ENCODE data around the gene FSTL3.

The FSTL3 gene

DNA sequence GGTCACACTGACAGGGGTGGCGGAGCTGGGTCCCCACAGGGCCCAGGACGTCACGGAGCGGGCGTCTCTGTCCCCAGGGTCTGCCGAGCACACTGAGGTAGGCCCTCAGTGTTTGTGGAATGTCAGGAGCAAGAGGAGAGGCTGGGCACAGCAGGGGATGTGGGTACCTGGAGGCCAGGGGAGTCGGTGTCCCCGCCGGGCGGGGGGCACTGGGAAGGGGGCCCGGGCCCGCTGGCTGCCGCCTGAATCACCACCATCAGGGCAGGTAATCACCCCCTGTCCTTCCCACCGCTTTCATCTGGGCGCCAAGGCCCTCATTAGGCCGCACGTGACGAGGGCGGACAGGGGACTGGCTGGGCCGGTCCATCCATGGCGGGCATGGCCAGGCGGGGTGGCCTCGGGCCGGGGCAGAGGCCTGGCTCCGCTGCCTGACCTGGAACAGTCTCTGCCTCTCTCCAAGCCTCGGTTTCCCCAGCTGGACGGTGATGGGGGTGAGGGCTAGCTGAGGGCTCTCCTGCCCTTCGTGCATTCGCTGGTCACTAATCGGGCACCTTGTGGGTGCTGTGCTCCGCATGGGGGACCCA is 35.5 kb upstream of the FSTL3 start:
- Mint-ChIP-seq H3K4me1 (ENCODE audit: low read depth) (peaks cover 3% of the 10 kb centered on the region), H3K9me3 (no peaks in the 10 kb centered on the region), H3K27ac (no peak overlapping the region), H3K27me3 (ENCODE audit: low read depth) (peaks cover 4% of the 10 kb centered on the region), H3K4me3 (no peak overlapping the region), H3K36me3 (ENCODE audit: low read depth) (no peaks in the 10 kb centered on the region)

DNA sequence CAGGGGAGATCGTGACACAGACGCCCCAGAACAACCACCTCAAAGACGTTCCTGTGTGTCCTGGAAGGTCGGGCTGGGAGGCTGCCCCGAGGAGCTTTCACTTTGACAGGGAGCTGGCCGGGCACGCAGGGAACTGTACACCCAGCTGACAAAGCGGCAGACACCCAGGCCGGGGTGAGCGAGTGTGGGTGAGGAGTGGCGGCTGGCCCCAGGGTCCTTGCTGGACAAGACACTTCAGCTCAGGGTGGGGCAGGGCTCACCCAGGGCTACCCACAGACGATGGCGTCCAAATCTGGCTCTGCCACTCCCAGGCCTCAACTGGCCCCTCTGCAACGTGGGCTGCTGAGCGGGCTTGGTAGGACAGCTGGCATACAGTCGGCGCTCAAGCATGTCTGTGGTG is 34.5 kb upstream of the FSTL3 start:
- H3K9me3 Mint-ChIP-seq, result no peaks in the 10 kb centered on the region
- H3K4me1 Mint-ChIP-seq (ENCODE audit: low read depth), result peaks cover 3% of the 10 kb centered on the region
- peaks cover 2% of the 10 kb centered on the region for H3K36me3 Mint-ChIP-seq (ENCODE audit: low read depth)
- H3K27me3 Mint-ChIP-seq (ENCODE audit: low read depth), result peaks cover 4% of the 10 kb centered on the region
- H3K4me3 Mint-ChIP-seq, result no peak overlapping the region
- no peak overlapping the region for H3K27ac Mint-ChIP-seq

DNA sequence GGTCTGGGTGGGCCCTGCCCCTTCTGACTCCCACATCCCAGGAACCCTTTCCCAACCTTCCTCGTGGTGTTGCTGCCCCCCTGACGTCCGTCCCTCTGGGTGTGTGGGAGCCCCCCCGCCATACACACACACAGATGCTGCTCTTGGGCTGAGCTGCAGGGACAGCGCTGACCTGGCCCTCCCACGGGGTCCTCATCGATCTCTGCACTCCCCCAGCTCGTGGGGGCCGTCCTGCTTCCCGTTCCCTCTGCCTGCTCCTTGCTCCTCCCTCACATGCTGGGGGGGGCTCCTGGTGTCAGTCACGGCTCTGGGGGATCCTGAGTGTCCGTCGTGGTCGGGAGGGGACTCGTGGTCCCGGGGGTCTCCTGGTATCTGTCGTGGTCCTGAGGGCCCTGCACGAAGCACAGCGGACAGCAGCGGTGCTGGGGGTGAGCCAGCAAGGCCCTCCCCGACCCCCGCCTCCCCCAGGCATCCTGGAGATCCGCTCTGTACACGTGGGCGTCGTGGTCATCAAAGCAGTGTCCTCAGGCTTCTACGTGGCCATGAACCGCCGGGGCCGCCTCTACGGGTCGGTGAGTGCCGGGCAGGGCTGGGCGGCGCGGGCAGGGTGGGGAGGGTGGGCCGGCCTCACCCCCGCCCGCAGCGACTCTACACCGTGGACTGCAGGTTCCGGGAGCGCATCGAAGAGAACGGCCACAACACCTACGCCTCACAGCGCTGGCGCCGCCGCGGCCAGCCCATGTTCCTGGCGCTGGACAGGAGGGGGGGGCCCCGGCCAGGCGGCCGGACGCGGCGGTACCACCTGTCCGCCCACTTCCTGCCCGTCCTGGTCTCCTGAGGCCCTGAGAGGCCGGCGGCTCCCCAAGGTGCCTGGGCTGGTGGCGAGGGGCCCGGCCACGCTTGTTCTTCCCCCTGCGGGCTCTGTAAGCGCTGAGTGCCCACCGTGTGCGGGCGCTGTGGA is 33.1 kb upstream of the FSTL3 start:
- Mint-ChIP-seq H3K36me3 (ENCODE audit: low read depth) (peaks cover 2% of the 10 kb centered on the region), H3K9me3 (no peaks in the 10 kb centered on the region), H3K4me3 (no peak overlapping the region), H3K27me3 (ENCODE audit: low read depth) (no peaks in the 10 kb centered on the region), H3K27ac (no peak overlapping the region), H3K4me1 (ENCODE audit: low read depth) (peaks cover 3% of the 10 kb centered on the region)

DNA sequence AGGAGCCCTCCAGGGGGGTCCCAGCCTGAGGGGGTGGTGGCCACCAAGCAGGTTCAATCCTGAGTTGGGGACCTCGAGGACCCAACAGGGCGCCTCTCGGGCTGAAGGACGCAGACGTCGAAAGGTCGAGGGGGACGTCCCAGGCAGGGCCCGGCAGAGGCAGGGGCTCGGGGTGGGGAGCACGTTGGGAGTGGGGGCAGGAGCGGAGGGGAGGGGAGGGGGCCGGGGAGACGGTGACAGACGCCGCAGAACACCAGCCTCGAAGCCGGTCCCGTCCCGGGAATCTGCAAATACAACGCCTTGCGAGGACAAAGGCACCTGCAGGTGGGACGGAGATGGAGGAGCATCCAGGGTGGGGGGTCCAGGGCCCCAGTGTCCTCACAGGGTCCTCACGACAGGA is 32.5 kb upstream of the FSTL3 start:
- peaks cover 2% of the 10 kb centered on the region for H3K36me3 Mint-ChIP-seq (ENCODE audit: low read depth)

DNA sequence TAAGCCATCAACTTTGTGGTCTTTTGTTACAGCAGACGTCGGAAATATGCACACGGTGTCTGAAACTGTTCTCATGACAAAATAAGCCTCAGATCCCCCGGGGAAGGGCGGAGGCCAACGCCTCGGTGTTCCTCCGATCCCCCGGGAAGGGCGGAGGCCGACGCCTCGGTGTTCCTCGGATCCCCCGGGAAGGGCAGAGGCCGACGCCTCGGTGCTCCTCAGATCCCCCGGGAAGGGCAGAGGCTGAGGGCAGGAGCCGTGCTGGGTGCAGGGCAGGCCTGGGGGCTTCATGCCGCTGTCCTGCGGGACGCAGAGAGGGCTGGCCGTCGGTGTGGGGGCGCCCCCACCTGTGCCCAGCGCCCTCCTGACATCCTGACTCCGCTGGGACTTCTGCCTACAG is 31.8 kb upstream of the FSTL3 start:
- Mint-ChIP-seq H3K27ac (no peak overlapping the region), H3K9me3 (no peaks in the 10 kb centered on the region), H3K4me3 (no peak overlapping the region), H3K27me3 (ENCODE audit: low read depth) (no peaks in the 10 kb centered on the region), H3K36me3 (ENCODE audit: low read depth) (peaks cover 2% of the 10 kb centered on the region), H3K4me1 (ENCODE audit: low read depth) (peaks cover 1% of the 10 kb centered on the region)

More for the DNA sequence above, 32.5 kb upstream of the FSTL3 start:
- H3K4me1 Mint-ChIP-seq (ENCODE audit: low read depth), result peaks cover 3% of the 10 kb centered on the region
- no peak overlapping the region for H3K4me3 Mint-ChIP-seq
- H3K27ac Mint-ChIP-seq, result no peak overlapping the region
- H3K27me3 Mint-ChIP-seq (ENCODE audit: low read depth), result no peaks in the 10 kb centered on the region
- H3K9me3 Mint-ChIP-seq, result no peaks in the 10 kb centered on the region

DNA sequence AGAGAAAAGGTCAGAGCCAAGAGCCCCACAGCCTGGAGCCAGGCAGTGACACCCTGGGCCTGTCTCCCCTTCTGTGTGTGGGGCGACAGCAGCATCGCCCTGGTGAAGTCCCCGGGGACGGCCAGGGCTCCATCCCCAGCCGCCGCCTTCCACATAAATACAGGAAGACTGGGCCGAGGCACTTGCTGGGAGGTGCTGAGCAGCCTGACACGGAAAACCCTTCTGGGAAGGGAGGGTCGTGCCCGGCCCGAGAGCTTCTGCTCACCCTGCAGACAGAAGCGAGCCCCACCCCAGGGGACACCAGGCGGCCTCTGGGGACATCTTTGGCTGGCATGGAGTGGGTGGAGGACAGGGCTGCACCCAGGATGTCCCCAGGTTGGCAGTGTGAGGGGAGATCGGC is 31.4 kb upstream of the FSTL3 start:
- Mint-ChIP-seq H3K27me3 (ENCODE audit: low read depth) (no peaks in the 10 kb centered on the region), H3K4me3 (no peak overlapping the region), H3K4me1 (ENCODE audit: low read depth) (no peaks in the 10 kb centered on the region), H3K27ac (no peak overlapping the region), H3K36me3 (ENCODE audit: low read depth) (peaks cover 2% of the 10 kb centered on the region), H3K9me3 (no peaks in the 10 kb centered on the region)

DNA sequence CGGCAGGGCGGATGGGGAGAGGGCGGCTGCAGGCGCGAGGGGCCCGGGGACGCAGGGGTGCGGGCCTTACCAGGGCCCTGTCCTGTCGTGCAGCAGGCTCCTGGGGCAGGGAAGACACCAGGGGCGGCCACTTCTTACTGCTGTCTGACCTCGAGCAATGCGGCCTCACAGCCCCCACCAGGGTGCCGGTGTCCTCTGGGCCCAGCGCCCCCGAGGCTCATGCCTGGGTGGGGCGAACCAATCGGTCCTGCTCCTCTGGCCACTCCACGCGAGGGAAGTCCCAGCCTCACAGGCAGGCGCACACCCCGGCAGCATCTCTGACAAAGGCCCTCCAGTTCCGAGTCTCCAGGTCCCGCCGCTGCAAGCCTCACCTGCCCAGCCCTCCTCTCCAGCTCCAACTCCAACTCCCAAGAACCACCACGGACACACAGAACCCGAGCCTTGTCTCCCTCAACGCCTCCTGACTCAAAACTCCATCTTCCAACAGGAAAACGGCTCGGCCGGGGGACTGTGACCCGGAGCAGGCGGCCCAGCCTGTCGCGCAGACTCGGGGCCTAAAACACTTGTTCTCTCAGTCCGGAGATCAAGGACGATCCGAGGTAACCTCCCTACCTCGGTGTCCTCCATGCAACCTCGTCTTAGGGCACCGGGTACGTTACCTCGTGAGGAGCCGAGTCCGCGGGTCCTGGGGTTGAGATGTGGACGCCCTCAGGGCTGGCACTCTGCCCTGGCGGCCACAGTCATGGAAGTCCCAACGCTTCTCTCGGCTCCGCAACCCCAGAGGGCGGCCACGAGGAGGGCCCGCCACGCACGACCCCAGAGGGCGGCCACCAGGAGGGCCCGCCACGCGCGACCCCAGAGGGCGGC is 30.0 kb upstream of the FSTL3 start:
- Mint-ChIP-seq H3K27ac (no peak overlapping the region), H3K36me3 (ENCODE audit: low read depth) (peaks cover 5% of the 10 kb centered on the region), H3K4me3 (no peak overlapping the region), H3K9me3 (no peaks in the 10 kb centered on the region), H3K27me3 (ENCODE audit: low read depth) (no peaks in the 10 kb centered on the region), H3K4me1 (ENCODE audit: low read depth) (no peaks in the 10 kb centered on the region)

DNA sequence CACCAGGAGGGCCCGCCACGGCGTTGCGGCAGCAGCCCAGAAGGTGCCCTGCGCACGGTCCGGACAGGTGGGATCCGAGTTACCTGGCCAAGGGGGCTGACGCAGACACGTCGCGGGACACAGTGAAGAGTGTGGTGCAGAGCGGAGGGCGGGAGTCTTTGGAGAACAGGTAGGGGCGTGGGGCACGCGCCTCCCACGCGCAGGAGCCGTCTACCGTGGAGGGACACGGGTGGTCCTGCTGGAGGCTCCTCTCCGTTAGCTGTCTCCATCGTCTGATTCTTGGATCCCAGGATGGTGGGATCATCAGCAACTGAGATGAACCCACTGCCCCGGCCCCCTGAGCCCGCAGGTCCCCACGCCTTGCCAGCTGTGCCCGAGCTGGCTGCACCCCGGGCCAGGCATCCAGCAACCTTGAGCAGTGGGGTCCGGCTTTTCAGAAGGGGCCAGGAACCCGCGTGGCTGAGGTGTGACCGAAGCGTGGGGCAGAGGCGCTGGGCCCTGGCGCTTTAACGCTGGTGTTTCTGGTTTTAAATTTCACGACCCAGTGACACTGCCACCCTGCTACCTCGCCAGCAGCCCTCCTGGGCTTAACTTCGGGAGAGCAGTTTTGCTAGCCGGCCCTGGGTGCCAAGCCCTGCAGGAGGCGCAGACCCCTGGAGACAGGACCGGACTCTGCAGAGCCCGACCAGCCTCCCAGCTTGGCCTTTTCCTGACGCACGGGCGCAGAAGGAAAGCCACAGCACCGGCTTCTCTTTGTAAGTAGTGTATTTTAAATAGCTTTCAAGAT is 29.2 kb upstream of the FSTL3 start:
- Mint-ChIP-seq H3K27ac (no peak overlapping the region), H3K27me3 (ENCODE audit: low read depth) (no peaks in the 10 kb centered on the region), H3K4me1 (ENCODE audit: low read depth) (no peaks in the 10 kb centered on the region), H3K36me3 (ENCODE audit: low read depth) (peaks cover 5% of the 10 kb centered on the region), H3K9me3 (no peaks in the 10 kb centered on the region), H3K4me3 (no peak overlapping the region)

DNA sequence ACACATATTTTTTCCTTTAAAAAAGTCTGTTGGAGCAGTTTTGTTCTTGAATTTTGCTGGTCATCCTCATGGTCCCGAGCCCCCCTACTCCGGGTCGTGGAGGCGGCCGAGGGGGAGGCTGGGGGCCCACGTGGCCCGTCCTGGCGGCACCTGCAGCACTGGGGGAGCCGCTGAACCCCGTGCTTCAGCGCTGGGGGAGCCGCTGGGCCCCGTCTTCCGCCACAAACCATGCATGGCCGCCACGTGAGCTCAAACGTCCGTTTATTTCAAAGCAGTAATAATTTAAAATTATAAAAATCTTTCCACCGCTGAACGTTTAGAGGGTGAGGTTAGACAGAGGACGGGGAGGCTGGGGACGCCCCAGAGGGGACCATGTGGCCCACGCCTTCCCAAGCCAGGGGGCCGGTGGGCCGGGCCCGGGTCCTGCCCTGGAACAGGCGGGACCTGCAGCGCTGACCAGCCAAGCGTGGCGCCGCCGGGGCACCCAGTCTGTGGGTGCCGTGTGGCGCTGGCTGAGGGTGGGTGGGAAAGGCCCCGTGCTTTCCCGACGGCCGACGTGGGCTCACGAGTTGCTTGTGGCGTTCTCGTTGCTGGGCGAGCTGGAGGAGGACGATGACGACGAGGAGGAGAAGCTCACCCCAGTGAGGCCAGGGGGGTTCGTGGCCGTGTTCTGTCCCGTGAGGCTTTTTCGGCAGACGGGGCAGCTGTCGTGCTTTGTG is 28.5 kb upstream of the FSTL3 start:
- H3K9me3 Mint-ChIP-seq, result no peaks in the 10 kb centered on the region
- H3K27ac Mint-ChIP-seq, result no peak overlapping the region

DNA sequence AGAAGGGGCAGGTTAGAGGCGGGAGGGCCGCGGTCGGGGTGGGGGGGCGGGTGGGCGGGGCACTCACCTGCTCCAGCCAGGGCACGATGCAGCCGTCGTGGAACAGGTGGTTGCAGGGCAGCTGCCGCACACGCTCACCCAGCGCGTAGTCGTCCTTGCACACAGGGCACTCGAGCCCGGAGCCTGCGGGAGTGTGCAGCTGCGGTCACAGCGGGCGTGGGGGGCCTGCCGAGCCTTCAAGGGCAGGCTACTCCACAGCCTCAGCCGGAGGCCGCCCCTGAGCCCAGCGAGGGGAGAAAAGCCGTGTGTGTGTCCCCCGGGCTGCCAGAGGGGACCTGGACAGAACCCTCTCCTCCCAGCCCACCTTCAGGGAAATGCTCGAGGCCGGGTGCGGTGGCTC is 27.9 kb upstream of the FSTL3 start:
- Mint-ChIP-seq H3K36me3 (ENCODE audit: low read depth) (peaks cover 5% of the 10 kb centered on the region), H3K4me3 (no peak overlapping the region), H3K27ac (no peak overlapping the region), H3K9me3 (no peaks in the 10 kb centered on the region), H3K4me1 (ENCODE audit: low read depth) (no peaks in the 10 kb centered on the region), H3K27me3 (ENCODE audit: low read depth) (no peaks in the 10 kb centered on the region)

More for the DNA sequence above, 28.5 kb upstream of the FSTL3 start:
- no peaks in the 10 kb centered on the region for H3K27me3 Mint-ChIP-seq (ENCODE audit: low read depth)
- no peak overlapping the region for H3K4me3 Mint-ChIP-seq
- peaks cover 5% of the 10 kb centered on the region for H3K36me3 Mint-ChIP-seq (ENCODE audit: low read depth)
- no peaks in the 10 kb centered on the region for H3K4me1 Mint-ChIP-seq (ENCODE audit: low read depth)

DNA sequence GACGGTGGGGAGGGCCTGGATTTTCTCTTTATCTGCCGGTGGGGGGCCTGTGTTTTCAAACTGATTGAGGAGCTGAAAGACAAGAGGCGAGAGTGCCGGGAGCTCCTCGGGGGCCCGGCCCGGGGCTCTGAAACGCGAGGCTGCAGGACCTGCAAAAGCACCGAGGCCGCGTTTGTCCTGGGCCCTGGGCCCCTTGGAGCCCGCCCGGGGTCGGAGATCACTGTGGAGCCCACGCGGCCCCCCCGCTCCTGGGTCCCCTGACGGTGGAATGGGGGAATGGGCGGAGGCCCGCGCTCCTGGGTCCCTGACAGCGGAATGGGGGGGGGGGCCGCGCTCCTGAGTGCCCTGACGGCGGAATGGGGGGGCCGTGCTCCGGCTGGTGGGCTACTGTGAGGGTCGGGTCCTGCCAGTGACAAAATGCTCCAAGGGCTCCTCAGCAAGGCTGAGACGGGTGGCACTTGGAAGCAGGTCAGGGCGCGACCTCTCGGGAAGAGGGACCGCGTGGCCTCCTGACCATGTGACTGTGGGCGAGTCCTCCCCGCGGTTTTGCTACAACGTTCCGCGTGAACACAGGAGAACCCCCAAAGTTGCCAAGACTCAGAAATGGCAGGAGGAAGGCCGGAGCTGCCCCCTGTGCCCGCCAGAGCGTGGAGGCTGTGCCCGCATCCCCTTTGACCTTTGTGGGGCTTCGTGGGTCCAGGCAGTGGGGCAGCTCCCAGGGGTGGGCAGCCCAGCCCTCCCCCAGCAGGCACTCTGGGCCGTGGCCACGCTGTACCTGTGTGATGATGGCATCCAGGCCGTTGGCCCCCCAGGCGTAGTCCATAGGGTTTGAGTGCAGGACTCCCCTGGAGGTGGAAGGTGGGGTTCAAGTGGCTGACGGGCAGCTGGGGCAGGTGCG is 27.0 kb upstream of the FSTL3 start:
- Mint-ChIP-seq H3K4me1 (ENCODE audit: low read depth) (no peaks in the 10 kb centered on the region), H3K36me3 (ENCODE audit: low read depth) (peaks cover 9% of the 10 kb centered on the region), H3K9me3 (no peaks in the 10 kb centered on the region), H3K27ac (no peak overlapping the region), H3K27me3 (ENCODE audit: low read depth) (no peaks in the 10 kb centered on the region), H3K4me3 (no peak overlapping the region)

DNA sequence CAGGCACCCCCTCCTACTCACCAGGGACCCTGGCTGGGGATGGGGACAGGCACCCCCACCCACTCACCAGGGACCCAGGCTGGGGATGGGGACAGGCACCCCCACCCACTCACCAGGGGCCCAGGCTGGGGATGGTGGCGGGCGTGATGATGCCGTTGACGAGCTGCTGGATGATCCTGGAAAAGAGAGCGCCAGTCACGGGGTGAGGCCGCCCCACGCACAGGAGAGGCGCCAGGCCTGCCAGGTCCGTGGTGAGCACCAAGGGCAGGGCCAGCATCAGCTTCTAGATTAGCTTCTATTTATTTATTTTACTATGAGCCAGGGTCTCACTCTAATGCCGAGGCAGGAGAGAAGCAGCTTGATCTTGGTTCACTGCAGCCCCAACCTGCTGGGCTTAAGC is 26.1 kb upstream of the FSTL3 start:
- H3K9me3 Mint-ChIP-seq, result no peaks in the 10 kb centered on the region
- no peak overlapping the region for H3K4me3 Mint-ChIP-seq
- H3K27ac Mint-ChIP-seq, result no peak overlapping the region
- H3K4me1 Mint-ChIP-seq (ENCODE audit: low read depth), result peaks cover 4% of the 10 kb centered on the region
- no peaks in the 10 kb centered on the region for H3K27me3 Mint-ChIP-seq (ENCODE audit: low read depth)
- peaks cover 15% of the 10 kb centered on the region for H3K36me3 Mint-ChIP-seq (ENCODE audit: low read depth)
